NCI-H2029 (cell line): ENCODE data around the gene ROPN1B.

ENCODE experiments used
- DNase-seq: peaks from one replicate; lab custom pipeline; 2025; lab: John Stamatoyannopoulos, UW

Gene ROPN1B

GRCh38 chr3:126005951-126006350 is 37.0 kb downstream of the ROPN1B start:
- DNase-seq: no peak

- DNase-seq: no peak
These were observed 39.2 kb downstream of the ROPN1B start for GRCh38 chr3:126008219-126008618.

GRCh38 chr3:126009181-126009580 is 40.2 kb downstream of the ROPN1B start:
- no peak for DNase-seq

GRCh38 chr3:126013751-126014156 is 44.8 kb downstream of the ROPN1B start:
- DNase-seq: no peak

GRCh38 chr3:126014252-126014651 is 45.3 kb downstream of the ROPN1B start:
- DNase-seq: no peak

GRCh38 chr3:126015075-126015474 is 46.1 kb downstream of the ROPN1B start:
- DNase-seq: no peak

GRCh38 chr3:126016616-126017015 is 47.6 kb downstream of the ROPN1B start:
- no peak for DNase-seq

GRCh38 chr3:126017362-126017761 is 48.4 kb downstream of the ROPN1B start:
- no peak for DNase-seq

GRCh38 chr3:126018545-126018944 is 49.6 kb downstream of the ROPN1B start:
- DNase-seq: no peak

GRCh38 chr3:126018995-126019394 is 50.0 kb downstream of the ROPN1B start:
- no peak for DNase-seq

GRCh38 chr3:126019683-126020082 is 50.7 kb downstream of the ROPN1B start:
- DNase-seq: no peak

- DNase-seq: no peak
These were observed 52.2 kb downstream of the ROPN1B start for GRCh38 chr3:126021224-126021623.

GRCh38 chr3:126021702-126022101 is 52.7 kb downstream of the ROPN1B start:
- no peak for DNase-seq

GRCh38 chr3:126022741-126023359 is 53.9 kb downstream of the ROPN1B start:
- no peak for DNase-seq

GRCh38 chr3:126023390-126023789 is 54.4 kb downstream of the ROPN1B start:
- DNase-seq: no peak

GRCh38 chr3:126024049-126024854 is 55.3 kb downstream of the ROPN1B start:
- no peak for DNase-seq

- DNase-seq: no peak
These were observed 56.2 kb downstream of the ROPN1B start for GRCh38 chr3:126025116-126025729.

- no peak for DNase-seq
These were observed 56.9 kb downstream of the ROPN1B start for GRCh38 chr3:126025862-126026261.

GRCh38 chr3:126026277-126026751 is 57.3 kb downstream of the ROPN1B start:
- DNase-seq: no peak

- no peak for DNase-seq
These were observed 57.8 kb downstream of the ROPN1B start for GRCh38 chr3:126026761-126027160.

- DNase-seq: no peak
These were observed 59.1 kb downstream of the ROPN1B start for GRCh38 chr3:126028096-126028495.

GRCh38 chr3:126029241-126029640 is 60.3 kb downstream of the ROPN1B start:
- DNase-seq: no peak

- DNase-seq: no peak
These were observed 61.5 kb downstream of the ROPN1B start for GRCh38 chr3:126030455-126030854.
